GM18867 (cell line): ENCODE measurements around the gene HACD1.

Experiments
- ATAC-seq: cut with Tn5 transposase; IDR thresholded peaks from one replicate; pipeline ENCODE4 v1.9.1; 2021; ENCODE audit warnings: mild to moderate bottlenecking, moderate library complexity; ENCODE audit not compliant: unreplicated experiment

Gene HACD1

DNA sequence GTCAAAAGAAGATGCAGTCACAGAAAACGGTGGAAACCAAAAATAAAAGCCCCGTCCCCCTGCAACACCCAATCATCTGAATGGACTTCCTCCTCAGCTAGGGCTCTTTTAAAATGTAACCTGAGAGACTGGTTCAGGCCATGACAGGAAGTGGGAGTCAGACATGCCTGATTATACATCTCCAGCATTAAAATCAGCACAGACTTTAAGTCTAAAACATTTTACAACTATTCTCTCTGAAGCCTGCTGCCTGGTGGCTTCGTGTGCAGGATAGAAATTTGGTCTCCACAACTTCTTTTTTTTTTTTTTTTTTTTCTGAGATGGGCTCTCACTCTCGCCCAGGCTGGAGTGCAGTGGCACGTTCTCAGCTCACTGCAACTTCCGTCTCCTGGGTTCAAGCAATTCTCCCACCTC is 30.3 kb downstream of the HACD1 start:
- ATAC-seq, result peak; percentile 47

DNA sequence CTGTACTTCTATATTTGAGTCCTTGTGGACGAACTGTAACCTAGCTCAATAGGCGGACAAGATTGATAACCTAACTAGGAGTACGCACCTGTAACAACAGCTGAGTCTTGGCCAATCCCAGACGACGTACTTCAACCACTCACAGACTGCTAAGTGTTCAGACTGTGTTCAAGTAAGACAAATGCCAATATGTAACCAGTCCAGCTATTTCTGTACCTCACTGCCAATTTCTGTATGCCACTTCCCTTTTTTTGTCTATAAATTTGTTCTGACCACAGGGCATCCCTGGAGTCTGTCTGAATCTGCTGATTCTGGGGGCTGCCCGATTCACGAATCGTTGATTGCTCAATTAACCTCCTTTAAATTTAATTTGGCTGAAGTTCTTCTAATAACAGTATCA is 32.2 kb downstream of the HACD1 start:
- peak; percentile 84 for ATAC-seq

- no peak for ATAC-seq
These were observed 36.3 kb downstream of the HACD1 start for GRCh38 chr10:17580885-17581284.

GRCh38 chr10:17578603-17579002 is 38.6 kb downstream of the HACD1 start:
- ATAC-seq, result no peak

- no peak for ATAC-seq
These were observed 40.4 kb downstream of the HACD1 start for GRCh38 chr10:17576768-17577167.

DNA sequence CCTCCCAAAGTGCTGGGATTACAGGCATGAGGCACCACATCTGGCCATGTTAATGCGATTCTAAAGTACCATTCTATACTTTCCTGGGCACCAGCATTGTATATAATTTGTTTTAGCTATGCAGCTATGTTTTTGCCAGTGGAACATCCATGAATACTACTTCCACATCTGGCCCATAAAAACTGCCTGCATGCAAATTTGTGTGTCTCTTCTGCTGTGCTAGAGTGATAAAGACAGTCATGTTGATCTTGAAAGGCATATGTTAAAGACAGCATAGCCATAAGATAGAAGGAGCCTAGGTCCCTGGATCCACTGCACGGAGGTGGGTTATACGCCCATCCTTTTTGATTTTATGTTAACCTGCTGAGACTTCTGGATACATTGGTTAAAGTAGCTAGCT is 52.3 kb downstream of the HACD1 start:
- ATAC-seq, result no peak

- no peak for ATAC-seq
These were observed 53.7 kb downstream of the HACD1 start for GRCh38 chr10:17563452-17563851.

DNA sequence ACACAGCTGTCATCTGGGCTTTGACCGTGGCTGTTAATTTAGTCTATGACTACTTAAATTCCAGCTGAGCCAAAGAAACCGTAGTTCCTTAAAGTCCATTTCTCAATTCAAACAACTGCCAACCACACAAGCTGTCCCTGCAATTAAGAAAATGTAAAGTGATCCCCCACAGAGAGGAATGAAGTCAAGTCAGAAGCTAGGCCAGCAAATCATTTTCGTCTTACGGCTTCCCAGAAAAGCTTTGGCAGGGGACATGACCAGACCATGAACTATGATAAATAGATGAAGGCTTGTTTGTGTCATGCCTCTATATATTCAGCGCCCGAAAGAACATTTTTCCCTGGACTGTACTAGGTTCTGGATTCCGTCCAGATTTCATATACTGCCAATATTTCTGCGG is 54.6 kb downstream of the HACD1 start:
- ATAC-seq, result no peak

DNA sequence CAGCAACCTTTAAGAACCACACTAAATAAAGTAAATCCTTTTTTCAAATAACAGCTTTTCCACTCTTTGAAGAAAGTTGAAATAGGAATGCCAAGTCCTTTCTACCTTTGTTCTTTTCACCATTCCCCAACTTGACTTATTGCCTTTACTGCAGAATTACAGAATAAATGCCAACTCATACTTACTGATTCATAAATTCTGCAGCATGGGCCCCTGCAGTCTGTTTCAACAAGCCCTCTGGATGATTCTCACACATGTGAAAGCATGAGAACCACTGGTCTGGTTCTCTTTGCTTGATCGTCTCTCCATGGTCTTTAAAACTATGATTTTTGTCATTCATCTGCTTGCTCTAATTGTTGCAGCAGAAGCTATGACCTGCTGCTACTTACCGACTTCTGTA is 56.1 kb downstream of the HACD1 start:
- no peak for ATAC-seq

GRCh38 chr10:17557459-17557858 is 59.7 kb downstream of the HACD1 start:
- no peak for ATAC-seq

GRCh38 chr10:17548770-17549169 is 68.4 kb downstream of the HACD1 start:
- ATAC-seq, result no peak

GRCh38 chr10:17548162-17548561 is 69.0 kb downstream of the HACD1 start:
- ATAC-seq, result no peak

GRCh38 chr10:17547060-17547459 is 70.1 kb downstream of the HACD1 start:
- ATAC-seq, result no peak

DNA sequence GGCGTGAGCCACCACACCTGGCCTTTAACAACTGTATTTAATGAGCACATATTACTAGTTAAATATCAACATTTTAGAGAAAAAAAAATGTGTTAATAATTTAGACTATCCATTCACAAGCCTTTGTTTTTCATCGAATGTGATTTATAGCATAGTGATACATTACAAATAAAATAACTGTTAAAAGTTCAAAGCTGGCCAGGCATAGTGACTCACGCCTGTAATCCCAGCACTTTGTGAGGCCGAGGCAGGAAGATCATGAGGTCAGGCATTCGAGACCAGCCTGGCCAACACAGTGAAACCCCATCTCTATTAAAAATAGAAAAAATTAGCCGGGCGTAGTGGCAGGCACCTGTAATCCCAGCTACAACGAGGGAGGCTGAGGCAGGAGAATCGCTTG is 72.7 kb downstream of the HACD1 start:
- ATAC-seq, result no peak
